GM12865 (cell line): ENCODE data around the gene MVB12B.

Experiments
- DNase-seq: peaks from one replicate; pipeline ENCODE4 v3.0.0; 2010; ENCODE audit warnings: low read depth
- H3K4me3 ChIP-seq: 2 replicates; pipeline ENCODE4 v1.5.1; 2011; ENCODE audit warnings: mild to moderate bottlenecking, low read depth, low read length, control low read depth
- CTCF ChIP-seq: IDR thresholded peaks from 2 replicates; pipeline ENCODE4 v1.5.1; 2011; ENCODE audit warnings: low read length, control low read depth, low read depth, inconsistent platforms; ENCODE audit not compliant: insufficient read depth; ENCODE audit errors: missing control alignments

MVB12B gene

GRCh38 chr9:126506361-126507317 lies 180.0 kb downstream of the MVB12B start:
- no peak overlapping the region for H3K4me3 ChIP-seq
- TF ChIP-seq CTCF, result no peak
- DNase-seq, result no peak

GRCh38 chr9:126507318-126508109 lies 180.9 kb downstream of the MVB12B start:
- DNase-seq, result no peak
- H3K4me3 ChIP-seq, result no peak overlapping the region
- no peak for TF ChIP-seq CTCF

- DNase-seq, result no peak
- TF ChIP-seq CTCF, result no peak
Measured at GRCh38 chr9:126508171-126508591, 181.6 kb downstream of the MVB12B start.

GRCh38 chr9:126508928-126509327 lies 182.3 kb downstream of the MVB12B start:
- DNase-seq, result no peak
- H3K4me3 ChIP-seq, result no peak overlapping the region
- no peak for TF ChIP-seq CTCF

More at GRCh38 chr9:126508171-126508591, 181.6 kb downstream of the MVB12B start:
- H3K4me3 ChIP-seq, result no peak overlapping the region

GRCh38 chr9:126509718-126510117 lies 183.1 kb downstream of the MVB12B start:
- no peak overlapping the region for H3K4me3 ChIP-seq
- no peak for TF ChIP-seq CTCF
- no peak for DNase-seq

- TF ChIP-seq CTCF, result no peak
- DNase-seq, result no peak
- H3K4me3 ChIP-seq, result no peak overlapping the region
Measured at GRCh38 chr9:126510564-126510963, 183.9 kb downstream of the MVB12B start.
